ENCODE results near the gene PRELID2.

DNA sequence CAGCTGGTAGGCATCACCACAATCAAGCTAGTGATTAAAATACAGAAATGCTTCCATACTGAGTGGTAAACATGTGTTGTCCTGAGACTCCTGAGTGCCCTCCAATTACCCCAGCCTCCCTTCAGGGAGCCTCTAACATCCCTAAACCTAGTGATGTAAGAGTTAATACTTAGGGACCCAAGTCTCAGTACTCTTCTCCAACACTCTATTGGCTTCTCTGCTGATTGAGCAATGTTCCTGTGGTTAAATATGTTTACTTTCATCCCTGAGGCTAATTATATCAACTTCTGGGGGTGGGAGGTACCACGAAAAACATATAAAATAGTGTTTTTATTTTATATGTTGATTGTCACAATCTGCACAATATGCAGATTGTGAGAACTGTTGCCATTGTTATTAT lies 32.7 kb upstream of the PRELID2 start:
- TF ChIP-seq, protein P1, sequence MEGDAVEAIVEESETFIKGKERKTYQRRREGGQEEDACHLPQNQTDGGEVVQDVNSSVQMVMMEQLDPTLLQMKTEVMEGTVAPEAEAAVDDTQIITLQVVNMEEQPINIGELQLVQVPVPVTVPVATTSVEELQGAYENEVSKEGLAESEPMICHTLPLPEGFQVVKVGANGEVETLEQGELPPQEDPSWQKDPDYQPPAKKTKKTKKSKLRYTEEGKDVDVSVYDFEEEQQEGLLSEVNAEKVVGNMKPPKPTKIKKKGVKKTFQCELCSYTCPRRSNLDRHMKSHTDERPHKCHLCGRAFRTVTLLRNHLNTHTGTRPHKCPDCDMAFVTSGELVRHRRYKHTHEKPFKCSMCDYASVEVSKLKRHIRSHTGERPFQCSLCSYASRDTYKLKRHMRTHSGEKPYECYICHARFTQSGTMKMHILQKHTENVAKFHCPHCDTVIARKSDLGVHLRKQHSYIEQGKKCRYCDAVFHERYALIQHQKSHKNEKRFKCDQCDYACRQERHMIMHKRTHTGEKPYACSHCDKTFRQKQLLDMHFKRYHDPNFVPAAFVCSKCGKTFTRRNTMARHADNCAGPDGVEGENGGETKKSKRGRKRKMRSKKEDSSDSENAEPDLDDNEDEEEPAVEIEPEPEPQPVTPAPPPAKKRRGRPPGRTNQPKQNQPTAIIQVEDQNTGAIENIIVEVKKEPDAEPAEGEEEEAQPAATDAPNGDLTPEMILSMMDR (IDR thresholded peaks at IDR 0.05) = no peak
- no peak for TF ChIP-seq POLR2AphosphoS5 (IDR thresholded peaks at IDR 0.05)

Data from transverse colon (tissue), 4 donors.